OCI-LY7 (cell line): Measurements from ENCODE around the gene PTPRN.

ENCODE experiments used
- CTCF ChIP-seq: fragments of 200-600 bp; sonication (generic); conservative IDR thresholded peaks from 2 replicates; pipeline ENCODE4 v1.5.1; 2014; ENCODE audit warnings: mild to moderate bottlenecking, antibody characterized with exemption, low read length, moderate library complexity, mixed read lengths
- EZH2phosphoT487 ChIP-seq: fragments of 200-600 bp; sonication (generic); IDR thresholded peaks from 2 replicates; pipeline ENCODE4 v1.6.1; 2018; ENCODE audit warnings: low read depth, borderline replicate concordance, mild to moderate bottlenecking, mixed run types, antibody characterized with exemption, low read length, moderate library complexity, mixed read lengths

- TF ChIP-seq CTCF (no peak), EZH2phosphoT487 (no peak)
Observed at GRCh38 chr2:219304223-219304622, 5.0 kb downstream of the PTPRN start.
